ENCODE results near the gene DNAAF1. TPM values are rescaled to one million over a fixed set of nuclear protein-coding genes. Genes with fewer than 3 reads are reported as not detected.

DNAAF1 gene
- polyA plus RNA-seq, 1 donor (not counting 4 experiments of a cell fraction or from before 2014, with no cell fraction given) = 0.01 TPM

DNA sequence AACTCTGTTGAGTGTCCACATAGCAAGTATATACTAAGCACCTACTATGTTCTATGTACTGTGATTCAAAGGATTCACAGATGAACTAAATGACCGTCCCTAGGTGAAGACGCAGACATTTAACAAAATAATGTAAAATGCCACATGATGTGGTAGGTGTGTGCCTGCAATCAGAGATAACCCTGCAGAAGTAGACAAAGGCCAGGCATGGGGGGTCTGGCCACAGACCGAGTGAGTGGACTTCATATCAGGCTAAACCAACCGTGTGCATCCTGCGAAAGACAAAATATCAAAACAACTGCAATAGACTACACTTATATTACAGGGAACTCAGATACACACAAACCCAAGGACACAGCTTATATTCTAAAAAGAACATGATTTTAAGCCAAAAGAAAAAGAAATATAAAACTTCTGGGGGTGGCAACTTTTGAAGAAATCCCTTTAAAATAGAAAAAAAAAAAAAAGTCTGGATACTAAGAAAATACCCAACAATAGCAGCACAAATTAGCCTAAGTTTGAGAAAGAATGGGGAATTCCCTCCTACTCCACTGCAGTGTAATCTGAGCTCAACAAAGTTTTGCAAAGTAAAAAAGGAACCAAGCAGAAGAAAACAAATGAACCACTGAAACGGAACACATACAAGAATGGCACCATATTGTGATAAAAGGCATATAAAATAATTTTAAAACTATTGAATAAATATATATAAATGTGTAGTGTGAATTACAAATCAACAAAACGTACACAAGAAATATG, 12.4 kb upstream of the DNAAF1 start:
- no peaks in the 10 kb centered on the region for H3K9me3 ChIP-seq (ENCODE audit: control insufficient read depth, low read depth, low read length)
- H4K20me1 ChIP-seq (ENCODE audit: control insufficient read depth, extremely low read depth, insufficient read depth, low read length) = no peaks in the 10 kb centered on the region
- no peaks in the 10 kb centered on the region for H3K79me2 ChIP-seq (ENCODE audit: control insufficient read depth, insufficient read depth, low read length)
- no peak for FAIRE-seq
- H3K9ac ChIP-seq (ENCODE audit: control insufficient read depth, extremely low read depth, insufficient read depth, low read length) = no peak overlapping the region
- H3K4me2 ChIP-seq (ENCODE audit: control insufficient read depth, extremely low read depth, insufficient read depth, low read depth, low read length) = no peak overlapping the region
- DNase-seq (ENCODE audit: low read depth, low spot score) = no peak
- H3K36me3 ChIP-seq (ENCODE audit: control insufficient read depth in 2 of 2, extremely low read depth in 1 of 2, insufficient read depth in 2 of 2, low read length in 2 of 2) = peaks cover 0 to 5% of the 10 kb centered on the region in 2 experiments
- no peaks in the 10 kb centered on the region for H3K4me1 ChIP-seq (ENCODE audit: control insufficient read depth, extremely low read depth, insufficient read depth, low read length)
- H3K9me1 ChIP-seq (ENCODE audit: control insufficient read depth, extremely low read depth, insufficient read depth, low read length) = no peaks in the 10 kb centered on the region
- no peaks in the 10 kb centered on the region for H3K27me3 ChIP-seq (ENCODE audit: control insufficient read depth, extremely low read depth, insufficient read depth, low read length)
- TF ChIP-seq CTCF (optimal IDR thresholded peaks at IDR 0.05 in 1 of 3, IDR thresholded peaks at IDR 0.05 in 1 of 3, conservative IDR thresholded peaks at IDR 0.05 in 1 of 3; ENCODE audit: extremely low read depth in 1 of 3, insufficient read depth in 2 of 3, low read length in 3 of 3) = no peak
- TF ChIP-seq EZH2 (IDR thresholded peaks at IDR 0.05; ENCODE audit: low read length) = no peak
- no peak overlapping the region for H3K27ac ChIP-seq (ENCODE audit: control insufficient read depth, insufficient read depth, low read length)
- H2AFZ ChIP-seq (ENCODE audit: control insufficient read depth, low read length) = no peak overlapping the region
- no peak overlapping the region for H3K4me3 ChIP-seq (ENCODE audit: control insufficient read depth in 2 of 3, extremely low read depth in 1 of 3, insufficient read depth in 2 of 3, low read depth in 1 of 3, low read length in 3 of 3)
- dilution Hi-C loops (cut with MboI; ENCODE audit: extremely low pct_ligation_motif_present, low sequenced_read_pairs) = no loop called here

GRCh38 chr16:84136331-84137125, 8.6 kb upstream of the DNAAF1 start:
- Histone ChIP-seq H3K4me3 (ENCODE audit: control insufficient read depth in 2 of 3, extremely low read depth in 1 of 3, insufficient read depth in 2 of 3, low read depth in 1 of 3, low read length in 3 of 3) (no peak overlapping the region), H3K4me2 (ENCODE audit: control insufficient read depth, extremely low read depth, insufficient read depth, low read depth, low read length) (no peak overlapping the region), H3K27ac (ENCODE audit: control insufficient read depth, insufficient read depth, low read length) (no peak overlapping the region), H3K79me2 (ENCODE audit: control insufficient read depth, insufficient read depth, low read length) (no peaks in the 10 kb centered on the region), H3K4me1 (ENCODE audit: control insufficient read depth, extremely low read depth, insufficient read depth, low read length) (no peaks in the 10 kb centered on the region), H3K9me3 (ENCODE audit: control insufficient read depth, low read depth, low read length) (no peaks in the 10 kb centered on the region), H3K9ac (ENCODE audit: control insufficient read depth, extremely low read depth, insufficient read depth, low read length) (no peak overlapping the region), H4K20me1 (ENCODE audit: control insufficient read depth, extremely low read depth, insufficient read depth, low read length) (no peaks in the 10 kb centered on the region), H2AFZ (ENCODE audit: control insufficient read depth, low read length) (no peak overlapping the region), H3K27me3 (ENCODE audit: control insufficient read depth, extremely low read depth, insufficient read depth, low read length) (no peaks in the 10 kb centered on the region), H3K36me3 (ENCODE audit: control insufficient read depth in 2 of 2, extremely low read depth in 1 of 2, insufficient read depth in 2 of 2, low read length in 2 of 2) (no peaks in the 10 kb centered on the region), H3K9me1 (ENCODE audit: control insufficient read depth, extremely low read depth, insufficient read depth, low read length) (no peaks in the 10 kb centered on the region)
- no peak for DNase-seq (ENCODE audit: low read depth, low spot score)
- no peak for FAIRE-seq
- TF ChIP-seq CTCF (optimal IDR thresholded peaks at IDR 0.05 in 1 of 3, IDR thresholded peaks at IDR 0.05 in 1 of 3, conservative IDR thresholded peaks at IDR 0.05 in 1 of 3; ENCODE audit: extremely low read depth in 1 of 3, insufficient read depth in 2 of 3, low read length in 3 of 3) (no peak), EZH2 (IDR thresholded peaks at IDR 0.05; ENCODE audit: low read length) (no peak)
- dilution Hi-C loops (cut with MboI; ENCODE audit: extremely low pct_ligation_motif_present, low sequenced_read_pairs) = no loop called here

Data from keratinocyte (primary cell).